Hepatic stellate cell (primary cell): ENCODE measurements around the gene USP6NL.

Experiments
- DNase-seq: peaks from one replicate; pipeline ENCODE4 v3.0.0; 2011; ENCODE audit warnings: low spot score

Gene USP6NL

GRCh38 chr10:11616021-11616420, 4.6 kb upstream of the USP6NL start:
- DNase-seq = no peak

- no peak for DNase-seq
Measured at GRCh38 chr10:11615396-11615795, 3.9 kb upstream of the USP6NL start.

- no peak for DNase-seq
Measured at GRCh38 chr10:11612021-11613001, 861 bp upstream of the USP6NL start.

- peak; percentile 37 for DNase-seq
Measured at GRCh38 chr10:11610826-11611247, 613 bp downstream of the USP6NL start.

- DNase-seq = no peak
Measured at GRCh38 chr10:11610166-11610825, 1.2 kb downstream of the USP6NL start.

- DNase-seq = no peak
Measured at GRCh38 chr10:11609492-11610093, 1.9 kb downstream of the USP6NL start.

- DNase-seq = no peak
Measured at GRCh38 chr10:11609052-11609451, 2.4 kb downstream of the USP6NL start.

- no peak for DNase-seq
Measured at GRCh38 chr10:11608159-11609013, 3.1 kb downstream of the USP6NL start.

- no peak for DNase-seq
Measured at GRCh38 chr10:11605807-11606408, 5.5 kb downstream of the USP6NL start.

- no peak for DNase-seq
Measured at GRCh38 chr10:11604865-11605650, 6.4 kb downstream of the USP6NL start.

GRCh38 chr10:11603741-11604140, 7.7 kb downstream of the USP6NL start:
- DNase-seq = no peak

GRCh38 chr10:11602919-11603523, 8.4 kb downstream of the USP6NL start:
- no peak for DNase-seq

- no peak for DNase-seq
Measured at GRCh38 chr10:11602358-11602757, 9.1 kb downstream of the USP6NL start.

- DNase-seq = no peak
Measured at GRCh38 chr10:11601670-11602069, 9.8 kb downstream of the USP6NL start.

- DNase-seq = no peak
Measured at GRCh38 chr10:11600280-11600679, 11.2 kb downstream of the USP6NL start.

GRCh38 chr10:11598712-11599397, 12.6 kb downstream of the USP6NL start:
- DNase-seq = no peak

- no peak for DNase-seq
Measured at GRCh38 chr10:11597470-11597869, 14.0 kb downstream of the USP6NL start.

- DNase-seq = peak; percentile 11
Measured at GRCh38 chr10:11595395-11595692, 16.1 kb downstream of the USP6NL start.

GRCh38 chr10:11594589-11595394, 16.7 kb downstream of the USP6NL start:
- DNase-seq = no peak
